BJ (cell line): Measurements from ENCODE around the gene FBXW5. TPM values are rescaled to one million over a fixed set of nuclear protein-coding genes. Genes with fewer than 3 reads are reported as not detected.

Experiments used
- CTCF ChIA-PET: fragments of 350-600 bp; formaldehyde crosslinking; extraction: SDS; loops from one replicate; lab custom pipeline; 2021; ENCODE audit warnings: antibody characterized with exemption, inconsistent platforms; lab: Yijun Ruan, JAX
- POLR2A ChIA-PET: fragments of 300-600 bp; sonication (Branson Sonifier 250); formaldehyde crosslinking; extraction: SDS; loops from one replicate; lab custom pipeline; 2021; ENCODE audit warnings: antibody characterized with exemption; lab: Charles Lee
- DNase-seq: peaks from one replicate; pipeline ENCODE4 v3.0.0-alpha.2; 2011; ENCODE audit warnings: low read depth
- H3K27me3 ChIP-seq: 2 replicates; pipeline ENCODE4 v1.6.0; 2011; ENCODE audit warnings: low read length; ENCODE audit not compliant: control insufficient read depth, insufficient read depth
- H3K36me3 ChIP-seq: 2 replicates; pipeline ENCODE4 v1.5.1; 2011; ENCODE audit warnings: low read length; ENCODE audit not compliant: control insufficient read depth, insufficient read depth
- H3K4me3 ChIP-seq: 2 replicates; pipeline ENCODE4 v1.5.1; 2011; ENCODE audit warnings: low read depth, mild to moderate bottlenecking, control low read depth, low read length
- polyA plus RNA-seq: library from polyadenylated mRNA; depleted of rRNA; stranded (reverse); fragments of >200 nt; gene quantifications from 2 replicates; pipeline ENCODE4 v1.2.3, GENCODE V29; 2011
- TF ChIP-seq, protein P1 (sequence below): IDR thresholded peaks from 2 replicates; pipeline ENCODE4 v1.5.1; 2011; ENCODE audit warnings: low read depth, mild to moderate bottlenecking, control low read depth, inconsistent platforms, low read length, moderate library complexity; ENCODE audit not compliant: insufficient read depth

The FBXW5 gene
- polyA plus RNA-seq, 1 experiment: 71.9 TPM

DNA sequence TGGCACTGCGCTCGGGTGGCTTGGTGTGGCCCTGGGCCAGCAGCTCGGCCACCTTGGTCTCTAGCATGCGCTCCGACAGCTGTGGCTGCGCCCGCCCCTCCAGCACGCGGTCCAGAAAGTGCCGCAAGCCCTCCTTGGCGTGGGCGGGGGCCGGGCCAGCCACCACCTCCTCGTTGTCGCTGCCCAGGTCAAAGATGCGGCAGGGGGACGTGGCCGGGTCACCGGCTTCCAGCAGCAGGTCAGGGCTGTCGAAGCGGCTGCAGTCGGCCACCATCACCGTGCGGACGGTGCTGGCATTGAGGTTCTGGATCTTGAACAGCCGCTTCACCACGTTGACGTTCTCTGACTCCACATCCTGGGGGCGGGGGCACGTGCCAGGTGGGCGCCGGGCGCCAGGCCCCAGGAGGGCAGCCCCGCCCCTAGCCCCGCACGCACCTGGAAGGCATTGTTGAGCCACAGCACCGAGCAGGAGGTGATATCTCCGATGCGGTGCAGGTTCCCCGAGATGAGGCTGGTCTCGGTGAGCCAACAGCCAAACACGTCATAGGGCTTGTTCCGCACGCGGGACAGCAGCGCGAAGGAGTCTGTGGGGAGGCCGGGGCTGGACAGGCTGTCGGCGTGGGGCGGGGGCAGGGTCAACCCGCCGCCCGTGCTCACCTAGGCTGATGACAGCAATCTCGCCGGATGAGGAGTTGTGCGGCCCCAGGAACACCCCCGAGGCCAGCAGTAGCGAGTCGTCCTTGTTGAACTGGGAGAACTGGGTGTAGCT, 2.2 kb downstream of the FBXW5 start:
- TF ChIP-seq, protein P1, sequence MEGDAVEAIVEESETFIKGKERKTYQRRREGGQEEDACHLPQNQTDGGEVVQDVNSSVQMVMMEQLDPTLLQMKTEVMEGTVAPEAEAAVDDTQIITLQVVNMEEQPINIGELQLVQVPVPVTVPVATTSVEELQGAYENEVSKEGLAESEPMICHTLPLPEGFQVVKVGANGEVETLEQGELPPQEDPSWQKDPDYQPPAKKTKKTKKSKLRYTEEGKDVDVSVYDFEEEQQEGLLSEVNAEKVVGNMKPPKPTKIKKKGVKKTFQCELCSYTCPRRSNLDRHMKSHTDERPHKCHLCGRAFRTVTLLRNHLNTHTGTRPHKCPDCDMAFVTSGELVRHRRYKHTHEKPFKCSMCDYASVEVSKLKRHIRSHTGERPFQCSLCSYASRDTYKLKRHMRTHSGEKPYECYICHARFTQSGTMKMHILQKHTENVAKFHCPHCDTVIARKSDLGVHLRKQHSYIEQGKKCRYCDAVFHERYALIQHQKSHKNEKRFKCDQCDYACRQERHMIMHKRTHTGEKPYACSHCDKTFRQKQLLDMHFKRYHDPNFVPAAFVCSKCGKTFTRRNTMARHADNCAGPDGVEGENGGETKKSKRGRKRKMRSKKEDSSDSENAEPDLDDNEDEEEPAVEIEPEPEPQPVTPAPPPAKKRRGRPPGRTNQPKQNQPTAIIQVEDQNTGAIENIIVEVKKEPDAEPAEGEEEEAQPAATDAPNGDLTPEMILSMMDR: no peak
- CTCF ChIA-PET: no interaction called here
- H3K4me3 ChIP-seq: no peak overlapping the region
- H3K36me3 ChIP-seq: peaks cover 28% of the 10 kb centered on the region
- no peaks in the 10 kb centered on the region for H3K27me3 ChIP-seq
- DNase-seq: no peak
- POLR2A ChIA-PET: no interaction called here

DNA sequence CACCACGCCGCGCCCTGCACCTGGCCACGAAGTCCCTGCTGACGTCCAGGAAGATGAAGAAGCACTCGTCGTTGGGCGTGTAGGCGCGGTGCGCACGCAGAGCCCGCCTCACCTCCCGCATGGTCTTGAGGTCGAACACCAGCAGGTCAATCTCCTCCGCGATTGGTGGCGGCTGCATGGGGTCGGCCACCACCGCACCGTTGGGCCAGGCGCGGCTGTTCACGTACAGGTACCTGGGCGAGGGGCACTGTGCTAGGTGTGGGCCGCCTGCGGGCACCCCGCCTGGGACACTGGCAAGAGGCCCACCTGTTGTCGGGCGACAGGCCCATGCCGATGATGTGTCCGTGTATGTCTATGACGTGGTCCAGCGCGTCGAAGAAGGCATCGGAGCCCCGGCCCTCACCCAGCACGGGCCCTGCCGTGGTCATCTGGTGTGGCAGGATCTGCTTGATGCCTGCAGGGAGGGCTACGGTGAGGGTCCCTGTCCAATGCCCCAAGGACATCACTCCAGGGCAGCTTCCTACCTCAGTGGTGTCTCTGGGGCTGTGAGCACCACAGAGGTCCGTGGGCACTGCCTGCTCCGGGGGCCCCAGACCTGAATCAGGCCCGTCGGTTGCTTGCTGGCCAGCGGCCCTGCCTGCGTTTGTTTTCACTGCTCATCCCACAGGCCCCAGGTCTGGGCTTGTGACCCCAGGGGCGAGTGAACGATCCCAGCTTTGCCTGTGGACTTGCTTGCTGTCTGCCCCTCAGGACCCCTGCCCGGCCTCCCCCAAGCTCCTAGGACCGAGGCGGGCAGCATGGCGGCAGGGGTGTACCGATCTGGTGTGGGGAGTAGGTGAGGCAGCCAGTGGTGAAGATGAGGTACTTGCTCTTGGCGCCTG, 3.1 kb downstream of the FBXW5 start:
- CTCF ChIA-PET: no interaction called here

DNA sequence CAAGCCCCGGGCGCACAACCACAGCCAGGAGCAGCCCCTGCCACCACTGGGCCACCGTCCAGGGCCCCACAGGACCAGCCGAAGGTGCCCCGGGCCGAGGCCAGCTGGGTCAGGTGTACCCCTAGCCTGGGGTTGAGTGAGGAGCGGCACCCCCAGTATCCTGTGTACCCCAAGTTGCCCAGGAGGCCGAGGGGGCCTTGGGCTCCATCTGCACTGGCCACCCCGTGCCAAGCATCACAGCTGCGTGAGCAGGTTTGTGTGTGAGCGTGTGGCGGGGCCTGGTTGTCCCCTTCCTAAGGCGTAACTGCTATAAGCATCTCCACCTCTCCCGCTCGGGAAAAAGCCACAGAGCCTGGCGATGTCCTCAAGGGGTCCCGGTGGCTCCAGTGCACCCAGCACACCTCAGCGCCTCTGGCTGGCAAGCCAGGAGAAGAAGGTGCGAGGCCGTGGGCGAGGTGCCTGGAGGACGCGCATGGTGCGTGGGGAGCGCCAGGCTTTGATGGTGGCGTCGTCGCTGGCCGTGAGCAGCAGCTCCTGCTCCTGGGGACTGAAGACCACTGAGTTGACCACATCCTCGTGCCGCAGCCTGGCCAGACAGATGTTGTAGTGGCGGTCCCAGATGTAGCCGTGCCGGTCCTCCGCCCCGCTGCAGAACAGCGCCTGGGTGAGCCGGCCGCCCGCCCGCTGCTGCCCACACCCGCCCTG, 3.9 kb downstream of the FBXW5 start:
- no peak for DNase-seq
- CTCF ChIA-PET: no interaction called here
- TF ChIP-seq, protein P1: no peak
- H3K36me3 ChIP-seq: peaks cover 28% of the 10 kb centered on the region
- H3K4me3 ChIP-seq: no peak overlapping the region
- no peaks in the 10 kb centered on the region for H3K27me3 ChIP-seq
- POLR2A ChIA-PET: no interaction called here

More for the DNA sequence above, 3.1 kb downstream of the FBXW5 start:
- TF ChIP-seq, protein P1: no peak
- H3K4me3 ChIP-seq: no peak overlapping the region
- POLR2A ChIA-PET: no interaction called here
- DNase-seq: no peak
- H3K27me3 ChIP-seq: no peaks in the 10 kb centered on the region
- peaks cover 28% of the 10 kb centered on the region for H3K36me3 ChIP-seq

DNA sequence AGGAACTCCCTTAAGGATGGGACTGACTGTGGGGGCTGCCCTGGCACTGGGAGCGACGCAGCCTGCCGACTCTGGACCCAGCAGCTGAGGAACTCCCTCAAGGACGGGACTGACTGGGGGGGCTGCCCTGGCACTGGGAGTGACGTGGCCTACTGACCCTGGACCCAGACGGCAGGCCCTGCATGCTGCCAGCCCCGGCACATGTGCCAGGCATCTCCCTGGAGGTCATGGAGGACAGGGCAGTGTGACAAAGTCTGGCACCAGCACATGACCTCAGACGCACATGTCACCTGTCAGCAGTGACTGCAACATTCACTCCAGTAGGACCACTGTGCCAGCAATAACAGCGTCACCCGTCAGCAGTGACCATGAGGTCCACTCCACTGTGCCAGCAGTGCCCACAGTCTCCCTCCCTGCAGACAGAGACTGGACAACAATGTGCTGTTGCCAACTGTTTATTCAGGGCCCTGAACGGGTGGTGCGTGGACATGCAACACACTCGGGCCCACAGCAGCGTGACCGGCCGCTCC, 4.5 kb downstream of the FBXW5 start:
- TF ChIP-seq, protein P1: no peak
- Histone ChIP-seq H3K4me3 (no peak overlapping the region), H3K36me3 (peaks cover 28% of the 10 kb centered on the region), H3K27me3 (no peaks in the 10 kb centered on the region)
- CTCF ChIA-PET: interaction anchor here (1.9 kb wide), 1 partner anchor 8 kb away, joined by 5 read pairs; no protein-coding TSS in a partner anchor
- POLR2A ChIA-PET: no interaction called here
- DNase-seq: no peak
